GM18508 (cell line): Measurements from ENCODE around the gene CRTC2.

ENCODE experiments used
- ATAC-seq: cut with Tn5 transposase; IDR thresholded peaks from one replicate; pipeline ENCODE4 v1.9.1; 2021; ENCODE audit warnings: moderate number of reproducible peaks; ENCODE audit not compliant: insufficient read depth, unreplicated experiment

CRTC2 gene

DNA sequence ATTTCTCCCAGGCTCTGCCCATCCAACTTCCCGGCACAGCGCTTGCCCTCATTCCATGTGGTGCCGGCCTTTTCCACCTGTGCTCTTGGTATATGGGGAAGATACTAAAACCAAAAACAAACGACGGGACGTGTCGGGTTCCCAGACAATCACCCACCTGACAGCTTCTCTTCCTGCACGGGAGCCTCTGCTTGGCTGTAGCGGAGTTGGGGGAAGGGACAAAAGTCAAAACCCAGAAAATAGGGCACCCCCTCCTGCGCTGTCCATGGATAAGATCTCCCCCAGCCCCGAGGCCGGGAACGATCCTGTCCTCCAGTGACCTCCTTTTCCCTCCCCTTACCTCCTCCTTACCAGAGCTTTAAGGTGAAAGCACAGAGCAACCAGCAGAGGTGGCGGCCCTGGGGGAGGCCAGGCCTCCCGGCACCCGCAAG, 18.4 kb upstream of the CRTC2 start:
- no peak for ATAC-seq

DNA sequence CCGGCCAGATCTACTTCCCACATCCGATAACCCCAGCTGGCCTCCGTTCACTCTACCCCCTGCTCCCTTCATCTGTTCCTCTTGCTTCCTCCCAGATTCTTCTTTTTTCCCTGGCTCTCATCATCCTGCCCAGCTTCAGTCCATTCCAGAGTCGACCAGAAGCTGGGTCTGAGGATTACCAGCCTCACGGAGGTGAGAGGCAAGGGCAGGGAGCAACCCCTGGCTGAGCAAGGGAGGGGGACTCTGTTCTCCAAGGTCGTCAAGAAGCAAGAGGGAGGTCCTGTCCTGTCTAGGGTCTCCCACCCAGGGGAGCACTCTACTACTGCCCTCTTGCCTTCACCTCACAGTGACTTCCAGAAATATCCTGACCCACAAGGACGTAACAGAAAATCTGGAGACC, 15.1 kb upstream of the CRTC2 start:
- ATAC-seq, result no peak

DNA sequence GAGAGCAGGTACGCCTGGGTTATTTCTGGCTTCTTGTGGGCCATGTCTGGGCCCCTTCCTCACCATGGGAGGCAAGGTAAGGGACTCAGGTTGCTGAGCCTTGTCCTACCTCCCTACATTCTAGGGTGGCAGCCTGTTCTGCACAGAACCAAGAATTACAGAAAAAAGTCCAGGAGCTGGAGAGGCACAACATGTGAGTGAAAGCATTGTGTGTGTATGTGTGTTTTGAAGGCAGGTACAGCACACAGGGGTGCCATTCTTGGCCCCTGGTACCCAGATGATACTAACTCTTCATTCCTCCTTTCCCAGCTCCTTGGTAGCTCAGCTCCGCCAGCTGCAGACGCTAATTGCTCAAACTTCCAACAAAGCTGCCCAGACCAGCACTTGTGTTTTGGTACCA, 14.7 kb upstream of the CRTC2 start:
- no peak for ATAC-seq

DNA sequence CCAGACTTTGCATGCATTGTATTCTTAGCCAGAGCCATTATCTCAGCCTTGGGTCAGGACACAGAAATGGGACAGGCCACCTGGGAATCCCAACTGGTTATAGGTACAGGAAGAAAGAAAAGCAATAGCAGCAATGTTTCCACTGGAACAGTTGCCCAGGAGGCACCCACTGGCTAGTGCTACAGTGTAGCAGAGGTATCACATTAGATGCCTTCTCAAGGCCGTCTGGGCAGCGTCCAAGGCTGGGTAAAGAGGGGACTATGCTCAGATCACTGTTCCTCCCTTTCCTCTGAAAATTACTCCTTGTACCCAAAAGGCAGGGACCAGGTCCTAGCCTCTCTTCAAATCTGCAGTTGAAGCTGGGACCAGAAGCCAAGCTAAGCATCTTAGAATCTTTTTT, 11.9 kb upstream of the CRTC2 start:
- no peak for ATAC-seq

DNA sequence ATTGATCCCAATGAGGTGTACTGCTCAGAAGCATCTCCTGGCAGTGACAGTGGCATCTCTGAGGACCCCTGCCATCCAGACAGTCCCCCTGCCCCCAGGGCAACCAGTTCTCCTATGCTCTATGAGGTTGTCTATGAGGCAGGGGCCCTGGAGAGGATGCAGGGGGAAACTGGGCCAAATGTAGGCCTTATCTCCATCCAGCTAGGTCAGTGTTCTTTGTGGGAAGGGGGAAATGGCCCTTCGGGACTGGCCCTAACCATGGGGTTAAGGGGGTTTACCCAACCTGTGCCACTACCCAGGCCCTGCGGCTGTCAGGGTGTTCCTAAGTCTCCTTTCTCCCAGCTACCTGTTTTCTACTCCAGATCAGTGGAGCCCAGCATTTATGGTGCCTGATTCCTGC, 10.6 kb upstream of the CRTC2 start:
- no peak for ATAC-seq

DNA sequence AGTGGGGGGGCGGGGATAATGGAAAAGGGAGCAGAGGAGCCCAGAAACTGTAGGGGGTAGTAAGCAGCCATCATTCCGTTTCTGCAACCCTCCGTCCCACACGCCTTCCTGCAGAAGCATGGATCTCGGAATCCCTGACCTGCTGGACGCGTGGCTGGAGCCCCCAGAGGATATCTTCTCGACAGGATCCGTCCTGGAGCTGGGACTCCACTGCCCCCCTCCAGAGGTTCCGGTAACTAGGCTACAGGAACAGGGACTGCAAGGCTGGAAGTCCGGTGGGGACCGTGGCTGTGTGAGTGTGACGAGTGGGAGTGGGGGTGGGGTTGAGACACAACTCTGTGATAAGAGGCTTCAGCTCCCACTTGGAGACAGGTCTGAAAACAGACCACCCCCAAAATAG, 10.0 kb upstream of the CRTC2 start:
- ATAC-seq, result no peak

DNA sequence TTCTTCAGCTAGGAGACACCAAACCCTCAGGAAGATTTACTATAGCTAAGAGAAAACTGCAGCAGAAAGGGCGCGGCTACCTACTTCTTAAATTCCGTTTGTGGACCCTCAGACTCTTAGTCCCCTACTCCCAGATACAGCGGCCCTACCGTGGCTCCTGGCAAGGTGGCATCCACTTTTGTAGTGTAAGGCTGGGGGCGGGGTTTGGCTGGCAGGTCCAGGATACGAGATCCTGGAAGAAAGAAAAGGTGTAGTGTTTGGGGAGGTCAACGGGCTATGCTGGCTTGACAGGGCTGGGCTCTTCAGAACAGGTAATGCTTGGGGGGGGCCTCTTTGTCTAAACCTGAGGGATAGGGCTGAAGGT, 9.6 kb upstream of the CRTC2 start:
- ATAC-seq, result no peak

DNA sequence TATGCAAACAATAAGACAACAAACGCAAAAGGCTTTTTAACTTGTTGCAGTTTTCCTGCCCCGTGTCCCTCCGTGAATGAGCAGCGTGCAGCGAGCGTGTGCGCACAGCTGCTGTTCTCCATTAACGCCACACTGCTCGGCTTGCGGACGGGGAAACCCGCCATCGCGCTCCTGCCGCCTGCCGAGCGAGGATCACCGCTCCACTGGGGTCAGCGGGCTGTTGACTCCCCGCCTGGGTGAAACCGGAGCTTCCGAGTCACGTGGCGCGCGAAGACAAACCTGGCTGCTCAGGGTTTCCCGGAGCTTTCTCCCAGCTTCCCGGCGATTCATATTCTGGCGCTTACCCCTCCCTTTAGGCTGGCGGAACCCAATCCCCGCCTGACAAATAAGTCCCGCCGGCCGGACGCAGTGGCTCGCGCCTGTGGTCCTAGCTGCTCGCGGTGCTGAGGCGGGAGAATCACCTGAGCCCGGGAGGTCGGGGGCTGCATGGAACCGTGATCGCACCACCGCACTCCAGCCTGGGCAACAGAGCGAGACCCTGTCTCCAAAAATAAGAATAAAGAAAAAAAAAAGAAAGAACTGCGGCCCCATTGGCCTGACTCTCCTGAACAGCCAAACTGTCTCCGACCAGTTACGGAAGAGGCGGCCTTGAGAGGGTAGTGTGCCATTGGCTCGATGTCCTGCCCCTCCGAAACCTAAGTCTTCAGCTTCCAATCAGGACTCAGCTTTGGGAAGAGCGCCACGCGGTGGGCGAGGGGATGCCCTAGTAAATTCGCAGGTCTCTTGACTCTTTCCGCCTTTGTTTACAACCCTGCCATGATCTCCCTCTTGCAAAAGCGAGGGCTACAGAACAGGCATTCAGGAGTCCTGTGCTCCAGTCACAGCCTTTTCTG, 8.9 kb upstream of the CRTC2 start, which contains the start of gene CREB3L4:
CREB3L4 (plus strand) TSS at position 796 of the 893 bp plus-strand sequence. CDS start 624 bp downstream, outside the sequence.
- peak; percentile 60 for ATAC-seq

DNA sequence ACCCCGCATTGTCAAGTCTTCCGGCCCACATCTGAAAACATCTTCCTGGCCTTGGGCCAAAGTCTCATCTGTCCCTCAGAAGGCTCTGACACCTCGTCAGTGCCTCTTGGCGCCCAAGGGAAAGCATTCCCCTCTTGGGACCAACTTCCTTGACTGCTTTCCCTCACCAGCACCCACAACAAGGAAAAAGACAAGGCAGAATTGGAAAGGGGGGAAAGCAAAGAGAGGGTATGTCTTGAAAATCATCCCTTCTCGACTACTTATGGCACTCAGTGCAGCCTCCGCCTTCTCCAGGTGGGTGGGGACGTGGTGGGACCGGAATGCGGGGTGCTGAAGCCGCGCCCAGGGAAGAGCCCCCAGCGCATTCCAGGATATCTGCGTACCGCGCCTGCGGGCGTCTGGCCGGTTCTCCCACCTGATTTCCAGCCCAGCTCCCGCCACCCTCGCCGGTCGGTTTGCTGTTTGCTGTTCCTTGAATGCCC, 5.5 kb upstream of the CRTC2 start:
- no peak for ATAC-seq

DNA sequence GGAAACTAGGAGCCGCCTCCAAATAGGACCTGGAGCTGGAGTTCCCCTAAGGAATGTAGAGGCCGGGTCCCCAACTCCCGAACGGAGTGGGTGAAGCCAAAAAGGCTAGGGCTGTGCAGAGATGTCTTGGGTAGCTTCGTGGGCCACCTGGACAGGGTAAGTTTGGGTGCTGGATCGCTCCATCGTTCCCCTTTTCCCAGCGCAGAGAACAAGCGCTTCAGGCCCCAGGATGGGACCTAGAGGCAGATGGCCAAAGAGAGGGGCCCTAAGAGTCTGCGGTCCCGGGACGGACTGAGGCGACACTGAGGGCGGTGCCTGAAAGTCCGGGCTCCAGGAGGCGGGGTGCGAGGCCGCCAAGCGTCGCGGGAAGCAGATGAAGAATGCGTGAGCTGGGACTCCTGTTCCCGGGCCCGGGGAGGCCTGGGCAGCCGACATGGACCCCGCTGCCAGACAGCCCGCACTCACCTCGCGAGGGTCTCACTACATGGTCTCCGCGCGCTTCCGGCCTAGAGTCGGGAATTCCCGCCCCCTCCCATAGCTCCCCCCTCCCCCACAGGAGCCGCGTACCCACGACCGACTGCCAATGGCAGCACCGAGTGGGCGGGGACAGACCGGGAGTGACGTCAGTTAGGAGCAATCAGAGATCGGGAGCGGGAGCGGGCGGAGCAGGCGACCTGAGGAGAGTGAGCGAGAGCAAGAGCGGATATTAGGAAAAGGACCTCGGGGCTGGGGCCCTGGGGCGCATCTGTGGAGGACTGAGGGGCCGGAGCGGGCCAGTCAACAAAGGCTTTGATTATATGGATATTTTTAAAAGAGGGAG, 4.8 kb upstream of the CRTC2 start, which contains the start of gene SLC39A1:
SLC39A1 (minus strand) TSS at position 508 of the 820 bp plus-strand sequence. CDS start 822 bp downstream, outside the sequence.
- ATAC-seq, result no peak

DNA sequence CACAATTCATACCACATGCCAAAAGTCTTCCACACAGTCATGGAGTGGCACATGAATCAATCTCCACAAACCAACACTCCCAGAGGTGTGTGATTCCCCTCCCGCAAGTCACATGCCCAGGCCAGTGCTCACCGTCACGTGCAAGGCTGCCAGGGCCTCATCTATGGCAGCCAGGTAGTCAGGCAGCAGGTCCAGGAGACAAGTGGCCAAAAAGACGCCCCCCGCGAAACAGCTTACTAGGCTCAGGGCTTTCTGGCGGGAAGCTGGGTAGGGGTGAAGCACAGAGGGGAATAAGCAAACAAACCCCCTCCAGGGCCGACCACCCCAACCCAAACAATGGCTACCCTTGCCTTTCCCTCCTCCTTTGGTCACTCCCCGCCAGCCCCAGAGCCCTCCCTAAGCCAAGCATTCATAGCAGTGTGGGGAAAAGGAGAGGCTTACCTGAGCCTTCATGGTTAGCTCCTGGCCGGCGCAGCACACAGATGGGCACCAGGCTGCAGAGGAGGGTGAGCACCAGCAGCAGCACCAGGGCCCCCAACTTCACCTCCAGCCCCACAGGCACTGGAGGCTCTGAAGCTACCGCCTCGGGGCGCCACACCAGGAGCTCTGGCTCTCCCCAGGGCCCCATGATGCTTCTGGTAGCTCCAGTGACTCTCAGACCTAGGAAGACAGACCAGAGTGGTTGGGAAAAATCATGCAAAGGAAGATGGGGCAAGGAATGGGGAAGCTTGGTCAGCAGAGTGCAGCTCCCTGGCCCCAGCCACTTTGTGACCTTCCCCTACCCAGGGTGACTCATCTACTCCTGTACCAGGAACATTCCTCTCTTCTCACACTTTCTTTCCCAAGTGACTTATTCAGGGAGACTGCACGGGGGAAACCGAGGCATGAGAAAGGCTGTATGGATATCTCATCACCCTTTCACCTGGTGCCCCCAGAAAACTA, 3.9 kb upstream of the CRTC2 start:
- ATAC-seq, result no peak

DNA sequence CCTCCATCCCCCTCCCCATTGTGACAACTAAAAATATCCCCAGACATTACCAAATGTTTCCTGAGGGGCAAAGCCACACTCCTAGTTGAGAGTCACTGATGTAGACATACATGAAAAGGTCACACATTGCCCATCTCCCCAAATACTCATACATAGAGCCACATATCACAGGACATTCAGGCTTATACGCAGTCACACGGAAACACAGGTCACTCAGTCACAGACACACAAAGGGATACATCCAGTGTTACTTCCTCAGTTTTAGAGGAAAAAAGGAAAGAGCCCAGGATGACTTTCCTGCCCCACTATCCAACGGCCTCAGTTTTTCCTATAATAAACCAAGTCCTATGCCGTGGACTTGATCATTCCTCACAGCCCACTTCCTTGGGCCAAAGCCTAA, 3.0 kb upstream of the CRTC2 start:
- no peak for ATAC-seq

DNA sequence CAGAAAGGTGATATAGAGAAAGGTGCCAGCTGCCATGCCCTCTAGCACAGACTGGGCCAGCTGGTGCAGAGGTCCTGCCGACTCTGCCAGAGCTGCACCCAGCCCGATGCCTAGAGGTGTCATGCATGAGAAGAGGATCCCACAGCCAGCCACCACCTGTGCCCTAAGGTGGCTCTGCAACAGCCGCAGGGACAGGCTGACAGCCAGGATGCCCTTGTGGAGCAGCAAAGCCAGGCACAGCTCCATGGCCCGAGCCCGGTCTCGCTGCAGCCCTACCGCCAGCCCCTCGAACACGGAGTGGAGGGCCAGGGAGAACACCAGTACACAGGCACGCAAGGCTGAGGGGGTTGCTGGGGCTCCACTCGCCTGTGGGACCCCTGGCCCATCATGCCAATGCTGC, 1.8 kb upstream of the CRTC2 start:
- no peak for ATAC-seq

DNA sequence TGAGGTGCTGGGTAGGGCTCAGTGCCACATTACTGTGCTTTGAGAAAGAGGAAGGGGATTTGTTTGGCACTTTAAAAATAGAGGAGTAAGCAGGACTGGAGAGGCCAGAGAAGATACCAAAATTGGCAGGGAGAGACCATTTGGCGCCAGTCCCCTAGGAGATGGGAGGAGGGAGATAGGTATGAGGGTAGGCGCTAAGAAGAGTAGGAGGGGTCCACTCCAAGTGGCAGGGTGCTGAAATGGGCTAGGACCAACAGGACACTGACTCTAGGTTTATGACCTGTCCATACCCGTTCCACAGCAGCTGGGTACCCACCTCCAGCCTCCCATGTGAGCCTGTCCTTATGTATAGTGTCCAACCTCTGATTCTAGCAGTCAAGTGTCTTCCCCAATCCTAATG, 1.0 kb upstream of the CRTC2 start:
- no peak for ATAC-seq

DNA sequence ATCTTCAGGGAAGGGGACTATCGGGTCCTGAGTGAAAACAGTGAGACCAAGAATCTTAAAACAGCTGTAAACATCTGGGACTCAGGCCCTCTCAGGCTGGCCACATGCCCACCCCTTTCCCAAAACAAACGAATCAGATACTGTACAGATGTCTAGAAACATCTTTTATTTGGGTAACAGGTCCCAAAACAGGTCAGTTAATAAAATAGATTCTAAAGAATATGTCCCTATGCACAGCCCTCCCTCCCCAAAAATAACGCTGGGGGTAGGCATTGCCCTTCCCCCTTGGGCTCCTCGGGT, 499 bp upstream of the CRTC2 start:
- no peak for ATAC-seq

DNA sequence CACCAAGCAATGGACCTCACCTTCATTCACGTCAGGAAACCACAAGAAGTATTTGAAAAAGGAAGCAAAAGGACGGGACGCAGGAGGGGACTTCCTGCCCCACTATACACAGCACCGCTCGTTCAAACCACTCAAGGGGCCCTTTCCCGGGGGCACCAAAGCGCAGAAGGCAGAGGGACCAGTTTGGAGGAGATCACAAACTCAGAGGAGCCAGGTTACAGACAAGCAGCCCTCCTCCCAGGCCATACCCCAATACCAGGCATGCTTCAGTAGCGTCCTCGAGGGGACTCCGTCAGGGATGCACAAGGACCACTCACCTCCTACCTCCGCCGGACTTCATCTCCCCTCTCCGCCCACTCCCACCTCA, 685 bp downstream of the CRTC2 start:
- no peak for ATAC-seq

DNA sequence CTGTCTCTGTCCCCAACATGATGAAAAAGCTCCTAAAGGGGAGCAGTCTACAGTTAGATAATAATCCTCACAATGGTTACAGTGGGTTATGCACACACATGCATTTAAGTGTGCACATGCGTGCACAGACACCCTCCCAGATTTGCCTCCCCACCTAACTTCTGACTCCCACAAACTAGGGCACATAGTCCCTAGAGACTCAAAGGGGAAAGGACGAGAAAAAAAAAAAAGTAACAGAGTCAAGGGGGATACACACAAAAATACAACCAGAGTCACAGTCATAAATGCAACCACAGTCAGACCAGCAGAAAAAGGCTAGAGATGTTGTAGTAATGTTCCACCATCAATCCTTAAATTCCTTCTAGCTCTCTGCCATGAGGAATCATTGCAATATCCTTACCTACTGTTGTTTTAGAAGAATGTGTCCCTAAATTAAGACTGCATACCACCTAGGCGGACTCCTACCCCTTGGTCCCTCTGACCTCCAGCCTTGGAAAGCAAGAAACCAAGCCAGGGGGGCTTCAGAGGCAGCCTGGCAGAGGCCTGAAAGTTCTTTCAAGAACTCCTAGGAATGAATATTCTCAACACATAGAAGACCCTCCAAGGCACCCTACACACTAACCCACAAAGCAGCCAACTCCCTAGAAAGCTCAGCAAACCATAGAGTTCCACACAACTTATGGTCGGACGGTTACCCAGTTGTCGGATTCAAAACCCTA, 1.3 kb downstream of the CRTC2 start:
- no peak for ATAC-seq

DNA sequence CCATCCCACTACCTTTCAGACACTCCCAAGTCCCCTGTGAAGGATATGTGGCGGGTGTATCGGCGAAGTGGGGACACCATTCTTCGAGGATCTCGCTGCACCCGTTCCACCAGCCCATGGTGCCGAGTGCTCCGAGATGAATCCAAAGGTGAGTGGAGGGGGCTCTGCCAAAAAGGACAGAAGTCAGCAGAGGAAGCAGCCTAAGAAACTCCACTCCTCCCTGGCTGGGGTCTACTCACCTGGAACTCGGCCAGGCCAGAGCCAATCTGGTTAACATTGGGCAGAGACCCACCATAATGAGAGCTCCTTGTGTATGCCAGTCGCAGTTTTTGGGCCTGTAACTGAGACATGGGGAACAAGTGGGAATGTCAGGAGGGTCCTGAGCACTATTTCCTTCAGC, 3.6 kb downstream of the CRTC2 start:
- no peak for ATAC-seq

DNA sequence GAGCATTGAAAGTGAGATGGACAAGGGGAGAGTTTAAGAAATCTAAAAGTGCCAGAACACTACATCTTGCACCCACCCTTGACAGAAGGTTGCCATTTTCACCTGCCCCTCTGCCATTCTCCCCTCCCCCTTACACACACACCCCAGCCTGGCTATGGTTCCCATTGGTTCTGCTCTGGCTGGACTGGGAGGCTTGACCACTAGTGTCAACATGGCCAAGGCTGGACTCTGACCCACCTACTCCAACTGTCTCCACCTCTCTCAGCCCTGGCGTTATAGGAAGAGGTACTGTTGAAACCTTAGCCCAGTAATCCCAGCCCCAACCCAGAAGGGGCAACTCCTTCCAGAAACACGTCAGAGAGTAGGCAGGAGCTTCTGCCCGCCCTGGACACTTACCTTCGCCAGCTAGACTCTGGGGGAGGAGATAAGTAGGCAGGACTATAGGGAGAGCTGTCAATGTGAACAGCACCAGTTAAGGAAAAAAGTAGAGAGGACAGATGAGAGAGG, 4.5 kb downstream of the CRTC2 start:
- ATAC-seq, result no peak

DNA sequence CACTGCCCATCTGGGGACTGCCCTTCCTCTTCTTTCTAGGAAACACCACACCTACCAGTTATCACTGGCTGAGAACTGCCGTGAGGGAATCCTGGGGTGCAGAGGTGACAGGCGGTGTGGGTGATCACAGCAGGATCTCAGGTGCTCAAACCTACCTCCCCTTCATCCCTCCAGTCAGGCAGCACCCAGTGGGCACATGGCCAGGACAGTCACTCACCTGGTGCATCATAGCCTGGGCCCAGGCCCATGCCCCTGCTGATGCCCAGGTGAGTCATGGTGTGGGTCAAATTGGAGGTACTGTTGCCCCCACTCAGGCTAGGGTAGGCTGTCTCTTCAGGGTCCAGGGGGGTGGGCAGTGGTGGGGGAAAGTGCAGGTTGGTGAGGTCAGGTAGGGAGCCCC, 6.6 kb downstream of the CRTC2 start:
- ATAC-seq, result no peak
